Smooth muscle cell (in vitro differentiated cells): ENCODE data around the gene BCKDK. TPM values are rescaled to one million over a fixed set of nuclear protein-coding genes. Genes with fewer than 3 reads are reported as not detected.
A peak's percentile ranks its signal among the peaks of the same experiment; 100 is the strongest.

Experiments
- DNase-seq: peaks from one replicate; lab custom pipeline; 2025; ENCODE audit not compliant: unreplicated experiment; lab: John Stamatoyannopoulos, UW
- H2AFZ ChIP-seq: fragments of 200-600 bp; sonication (generic); 2 replicates; pipeline ENCODE4 v1.6.0; 2016; ENCODE audit warnings: antibody characterized with exemption, low read depth, mild to moderate bottlenecking
- H3F3A ChIP-seq: fragments of 200-600 bp; sonication (generic); 2 replicates; pipeline ENCODE4 v1.6.0; 2017; ENCODE audit warnings: antibody characterized with exemption, low read depth
- H3K27ac ChIP-seq: fragments of 200-600 bp; sonication (generic); 2 replicates; pipeline ENCODE4 v1.5.1; 2016; ENCODE audit warnings: low read depth, mild to moderate bottlenecking
- H3K27me3 ChIP-seq: fragments of 200-600 bp; sonication (generic); 2 replicates; pipeline ENCODE4 v1.6.1; 2016; ENCODE audit warnings: low read depth, mild to moderate bottlenecking
- H3K36me3 ChIP-seq: fragments of 200-600 bp; sonication (generic); 2 replicates; pipeline ENCODE4 v1.5.1; 2016; ENCODE audit warnings: low read depth
- H3K4me1 ChIP-seq: fragments of 200-600 bp; sonication (generic); 2 replicates; pipeline ENCODE4 v1.5.1; 2016; ENCODE audit warnings: low read depth
- H3K4me2 ChIP-seq: fragments of 200-600 bp; sonication (generic); 2 replicates; pipeline ENCODE4 v1.6.0; 2016; ENCODE audit warnings: mild to moderate bottlenecking
- H3K4me3 ChIP-seq: fragments of 200-600 bp; sonication (generic); 2 replicates; pipeline ENCODE4 v1.5.1; 2016; ENCODE audit warnings: mild to moderate bottlenecking
- H3K79me2 ChIP-seq: fragments of 200-600 bp; sonication (generic); 2 replicates; pipeline ENCODE4 v1.6.0; 2016; ENCODE audit warnings: low read depth, mild to moderate bottlenecking
- H3K9ac ChIP-seq: fragments of 200-600 bp; sonication (generic); 2 replicates; pipeline ENCODE4 v1.6.0; 2016; ENCODE audit warnings: low read depth
- H3K9me3 ChIP-seq: fragments of 200-600 bp; sonication (generic); replicated peaks from 2 replicates; pipeline ENCODE4 v1.5.1; 2016; ENCODE audit warnings: low read depth
- H4K20me1 ChIP-seq: fragments of 200-600 bp; sonication (generic); 2 replicates; pipeline ENCODE4 v1.6.0; 2016; ENCODE audit warnings: low read depth
- CTCF ChIP-seq: fragments of 200-600 bp; sonication (generic); IDR thresholded peaks from 2 replicates; pipeline ENCODE4 v1.5.1; 2017; ENCODE audit warnings: borderline replicate concordance, mild to moderate bottlenecking, antibody characterized with exemption; ENCODE audit not compliant: insufficient read depth, poor library complexity, severe bottlenecking
- WGBS: methylation state at CpG from one replicate; pipeline ENCODE4 v1.1.7; 2016; ENCODE audit warnings: low lambda C conversion rate; 5-methylcytosine and 5-hydroxymethylcytosine counted together
- polyA plus RNA-seq: library from polyadenylated mRNA; unstranded; fragments of >200 nt; fragmentation: Nextera tagmentation; extraction: Ambion mirVana; gene quantifications from 2 replicates; pipeline ENCODE4 v1.2.1, GENCODE V29; 2016
- total RNA-seq: library from RNA; depleted of rRNA; stranded (reverse); fragments of >200 nt; gene quantifications from 2 replicates; pipeline ENCODE4 v1.2.3, GENCODE V29; 2014

BCKDK gene
- total and polyA plus RNA-seq, 2 experiments from 2014 or later: 40.5 to 82.6 TPM

GRCh38 chr16:31129568-31130335, 21.6 kb downstream of the BCKDK start:
- Histone ChIP-seq H3K27me3 (no peaks in the 10 kb centered on the region), H3K4me2 (no peak overlapping the region), H3K27ac (no peak overlapping the region), H3K9me3 (no peaks in the 10 kb centered on the region), H3K9ac (no peak overlapping the region), H3K4me3 (no peak overlapping the region), H4K20me1 (peaks cover 5% of the 10 kb centered on the region), H3K79me2 (no peaks in the 10 kb centered on the region), H3K4me1 (peaks cover 8% of the 10 kb centered on the region), H3K36me3 (no peaks in the 10 kb centered on the region), H2AFZ (no peak overlapping the region), H3F3A (no peaks in the 10 kb centered on the region)
- 93% methylated on average over 29 of the region's 29 CpGs for WGBS
- no peak for DNase-seq
- TF ChIP-seq CTCF: no peak

- no peak overlapping the region for H3K4me3 ChIP-seq
- H3K36me3 ChIP-seq: no peaks in the 10 kb centered on the region
- no peak overlapping the region for H2AFZ ChIP-seq
- no peaks in the 10 kb centered on the region for H3K27me3 ChIP-seq
- peak overlapping the region; percentile 39 for H3K27ac ChIP-seq
- no peak overlapping the region for H3K9ac ChIP-seq
- H3K4me2 ChIP-seq: no peak overlapping the region
- 93% methylated on average over 10 of the region's 10 CpGs for WGBS
- DNase-seq: no peak
- H3F3A ChIP-seq: no peaks in the 10 kb centered on the region
- no peaks in the 10 kb centered on the region for H3K79me2 ChIP-seq
- no peak for TF ChIP-seq CTCF
- H4K20me1 ChIP-seq: peaks cover 5% of the 10 kb centered on the region
- H3K9me3 ChIP-seq: no peaks in the 10 kb centered on the region
- peaks cover 8% of the 10 kb centered on the region for H3K4me1 ChIP-seq
Measured at GRCh38 chr16:31130336-31130891, 22.2 kb downstream of the BCKDK start.

GRCh38 chr16:31130899-31131298, 22.7 kb downstream of the BCKDK start:
- WGBS: 66% methylated on average over 6 of the region's 6 CpGs
- H3F3A ChIP-seq: no peaks in the 10 kb centered on the region
- TF ChIP-seq CTCF: no peak
- no peak overlapping the region for H3K9ac ChIP-seq
- no peak overlapping the region for H2AFZ ChIP-seq
- no peaks in the 10 kb centered on the region for H3K9me3 ChIP-seq
- H3K79me2 ChIP-seq: no peaks in the 10 kb centered on the region
- H3K27me3 ChIP-seq: no peaks in the 10 kb centered on the region
- peaks cover 5% of the 10 kb centered on the region for H4K20me1 ChIP-seq
- H3K4me2 ChIP-seq: no peak overlapping the region
- no peak overlapping the region for H3K4me3 ChIP-seq
- peak overlapping the region; percentile 39 for H3K27ac ChIP-seq
- no peak for DNase-seq
- no peaks in the 10 kb centered on the region for H3K36me3 ChIP-seq
- H3K4me1 ChIP-seq: peaks cover 8% of the 10 kb centered on the region
